GM10266 (cell line): Measurements from ENCODE around the gene CCNL2.

ENCODE experiments used
- DNase-seq: peaks from one replicate; pipeline ENCODE4 v3.0.0; 2012; ENCODE audit errors: extremely low spot score
- CTCF ChIP-seq: IDR thresholded peaks from 2 replicates; pipeline ENCODE4 v1.5.1; 2012; ENCODE audit warnings: mild to moderate bottlenecking, low read depth; ENCODE audit not compliant: control insufficient read depth, insufficient read depth; ENCODE audit errors: missing control alignments

The CCNL2 gene

GRCh38 chr1:1402072-1402900 lies 3.2 kb upstream of the CCNL2 start:
- DNase-seq: no peak
- peak; percentile 59 for TF ChIP-seq CTCF

DNA sequence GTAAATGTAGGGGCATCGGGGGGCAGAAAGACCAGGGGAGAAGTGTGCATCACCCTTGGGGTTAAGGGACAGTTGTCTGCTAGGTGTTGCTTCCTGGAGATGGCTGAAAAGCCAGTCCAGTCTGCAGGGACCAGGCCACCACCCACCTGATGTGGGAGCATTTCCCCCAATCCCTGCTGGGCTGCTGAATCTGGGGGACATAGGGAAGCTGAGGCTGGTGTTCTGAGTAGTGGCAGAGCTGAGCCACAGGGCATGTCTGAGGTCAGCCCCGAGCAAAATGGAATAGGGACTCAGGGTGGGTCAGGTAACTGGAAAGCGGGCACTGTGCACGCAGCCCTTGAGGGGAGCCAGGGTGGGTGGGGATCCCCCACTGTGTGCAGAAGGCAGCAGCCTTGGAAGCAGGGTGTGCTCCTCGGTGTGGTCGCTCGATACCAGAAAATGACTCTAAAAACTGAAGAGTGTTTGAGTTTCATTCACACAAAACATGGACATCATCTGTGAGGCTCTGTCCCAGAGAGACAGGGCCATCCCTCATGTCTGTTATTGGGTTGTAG lies 2.4 kb upstream of the CCNL2 start:
- DNase-seq: no peak
- no peak for TF ChIP-seq CTCF

DNA sequence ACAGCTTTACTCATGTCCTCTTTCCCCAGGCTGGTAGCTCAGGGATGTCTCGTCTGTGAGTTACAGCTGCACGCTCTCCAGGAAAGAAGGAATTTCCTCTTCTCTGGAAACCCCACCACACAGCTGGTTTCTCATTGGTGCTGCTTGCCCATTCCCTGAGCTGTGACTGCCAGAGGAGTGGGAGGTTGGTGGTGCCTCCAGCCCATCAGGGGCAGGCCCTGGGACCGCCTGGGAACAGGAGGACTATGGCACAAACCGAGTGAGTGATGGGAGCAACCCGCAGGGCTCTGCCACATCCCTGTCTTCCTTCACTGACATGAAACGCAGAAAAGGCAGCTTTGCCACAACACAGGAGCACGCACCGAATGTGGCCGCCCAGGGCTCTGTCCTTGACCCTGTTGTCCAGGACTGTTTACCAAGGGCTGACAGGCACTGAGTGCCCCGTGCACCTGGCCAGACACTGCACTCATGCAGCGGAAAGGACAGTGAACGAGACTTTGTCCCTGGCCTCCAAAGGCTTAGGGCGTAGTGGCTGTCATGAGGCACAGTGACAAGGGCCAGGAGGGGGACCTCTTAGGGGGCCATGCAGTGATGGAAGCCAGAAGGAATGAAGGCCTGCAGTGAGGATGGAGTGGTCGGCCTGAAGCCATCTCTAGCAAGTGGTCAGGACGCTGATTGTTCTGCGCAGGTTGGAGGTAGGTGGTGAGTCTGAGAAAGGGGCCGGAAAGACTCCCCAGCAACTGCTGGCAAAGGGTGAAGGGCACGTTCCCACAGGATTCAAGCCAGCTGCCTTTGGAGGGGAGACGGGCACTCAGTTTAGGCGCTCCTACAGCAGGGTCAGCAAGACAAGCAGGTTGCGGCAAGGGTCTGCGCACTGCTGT lies 1.7 kb upstream of the CCNL2 start:
- no peak for TF ChIP-seq CTCF
- no peak for DNase-seq

- TF ChIP-seq CTCF: no peak
- no peak for DNase-seq
These were observed 889 bp upstream of the CCNL2 start for GRCh38 chr1:1399872-1400575.

DNA sequence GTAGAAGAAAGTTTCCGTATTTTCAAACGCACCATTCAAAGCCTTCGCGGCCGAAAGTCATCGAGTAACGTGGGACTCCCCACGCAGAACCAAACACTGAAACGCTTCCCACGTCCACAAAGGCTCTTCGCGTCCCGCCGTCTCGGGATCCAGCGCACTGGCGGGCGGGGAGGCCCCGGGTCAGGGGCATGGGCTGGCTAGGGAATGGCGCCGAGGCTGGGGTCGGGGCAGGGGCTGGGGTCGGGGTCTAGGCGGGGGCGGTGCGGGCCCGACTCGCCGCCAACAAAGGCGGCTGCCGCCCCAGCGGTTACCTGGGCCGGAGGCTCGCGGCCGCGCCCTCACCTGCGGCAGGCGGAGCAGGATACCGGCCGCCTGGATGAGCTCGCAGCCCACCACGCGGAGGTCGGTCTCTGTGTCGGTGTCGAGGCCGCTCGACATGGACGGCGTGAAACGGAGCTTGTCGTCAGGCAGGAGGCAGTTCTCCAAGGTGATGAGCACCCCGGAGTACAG lies 403 bp downstream of the CCNL2 start:
- TF ChIP-seq CTCF: no peak
- DNase-seq: no peak

DNA sequence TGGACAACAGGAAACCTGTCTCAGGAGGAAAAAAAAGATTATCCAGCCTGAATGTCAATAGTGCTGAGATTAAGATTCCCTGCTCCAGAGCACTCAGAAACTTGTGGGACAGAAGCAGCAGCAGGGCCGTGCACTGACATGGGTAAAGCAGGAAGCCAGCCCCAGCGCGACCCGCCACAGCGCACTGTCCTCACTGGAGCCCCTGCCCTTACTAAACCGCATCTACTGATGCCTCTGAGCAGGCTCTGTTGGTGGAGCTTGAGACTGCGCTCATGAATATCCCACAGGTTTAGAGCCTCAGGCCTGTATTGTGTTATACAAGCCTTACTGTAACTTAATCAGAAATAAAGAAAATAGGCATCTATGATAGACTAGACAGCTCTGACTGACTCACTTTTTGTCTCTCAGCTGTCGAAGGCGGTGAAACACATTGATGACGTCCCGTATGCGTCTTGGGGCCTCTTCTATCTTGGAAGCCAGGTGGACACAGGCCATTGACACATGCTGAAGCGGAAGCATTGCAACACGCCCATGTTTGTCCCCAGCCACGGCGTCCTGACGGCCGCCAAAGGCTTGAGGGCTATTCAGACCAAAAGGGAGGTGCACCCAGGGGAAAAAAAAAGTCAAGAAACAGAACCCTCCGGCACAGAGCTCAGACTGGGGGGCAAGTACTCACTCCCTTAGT lies 1.2 kb downstream of the CCNL2 start:
- no peak for TF ChIP-seq CTCF
- no peak for DNase-seq
